Peyer's patch (tissue), 4 donors: Measurements from ENCODE around the gene INSIG2. TPM values are rescaled to one million over a fixed set of nuclear protein-coding genes. Genes with fewer than 3 reads are reported as not detected.

Experiments used
- DNase-seq, 3 donors: peaks; one replicate each; pipeline ENCODE4 v3.0.0-alpha.2; 2017 to 2019
- H3K27ac ChIP-seq, 4 donors: fragments of 200-600 bp; sonication (generic); one replicate each; pipeline ENCODE4 v1.5.1; 2016 to 2019
- H3K27me3 ChIP-seq, 2 donors: fragments of 200-600 bp; sonication (generic); one replicate each; pipeline ENCODE4 v1.5.1; 2019
- H3K36me3 ChIP-seq, 3 donors: fragments of 200-600 bp; sonication (generic); one replicate each; pipeline ENCODE4 v1.5.1; 2016 to 2019
- H3K4me1 ChIP-seq, 4 donors: fragments of 200-600 bp; sonication (generic); one replicate each; pipeline ENCODE4 v1.5.1; 2016 to 2019
- H3K4me3 ChIP-seq, 4 donors: fragments of 200-600 bp; sonication (generic); 1 replicate in 3 of 4; 2 replicates in 1 of 4; pipeline ENCODE4 v1.5.1; 2016 to 2019; ENCODE audit warnings: mild to moderate bottlenecking in 1 of 4
- H3K9me3 ChIP-seq, 4 donors: fragments of 200-600 bp; sonication (generic); one replicate each; pipeline ENCODE4 v1.5.1; 2016 to 2019; ENCODE audit warnings: mild to moderate bottlenecking in 1 of 4
- POLR2A ChIP-seq, 2 donors: fragments of 450-650 bp; IDR thresholded peaks; one replicate each; pipeline ENCODE4 v1.5.1; 2017; ENCODE audit warnings: antibody characterized with exemption in 2 of 2, mild to moderate bottlenecking in 2 of 2, moderate library complexity in 2 of 2
- total RNA-seq, 4 donors: library from RNA; depleted of rRNA; stranded (reverse); fragments of >200 nt; gene quantifications; one replicate each; pipeline ENCODE4 v1.1.0, GENCODE V29; 2016
- TF ChIP-seq, protein P1 (sequence below), 6 experiments: fragments of 450-650 bp in 4 of 6; fragments of 200-600 bp in 2 of 6; sonication (generic) in 1 of 6; IDR thresholded peaks; one replicate each; pipeline ENCODE4 v1.5.1; 2017 to 2019; ENCODE audit warnings: antibody characterized with exemption in 6 of 6, mild to moderate bottlenecking in 3 of 6, moderate library complexity in 1 of 6

The INSIG2 gene
- total RNA-seq, 4 donors from 2014 or later = 11.4 to 29.7 (median 21.5) TPM

DNA sequence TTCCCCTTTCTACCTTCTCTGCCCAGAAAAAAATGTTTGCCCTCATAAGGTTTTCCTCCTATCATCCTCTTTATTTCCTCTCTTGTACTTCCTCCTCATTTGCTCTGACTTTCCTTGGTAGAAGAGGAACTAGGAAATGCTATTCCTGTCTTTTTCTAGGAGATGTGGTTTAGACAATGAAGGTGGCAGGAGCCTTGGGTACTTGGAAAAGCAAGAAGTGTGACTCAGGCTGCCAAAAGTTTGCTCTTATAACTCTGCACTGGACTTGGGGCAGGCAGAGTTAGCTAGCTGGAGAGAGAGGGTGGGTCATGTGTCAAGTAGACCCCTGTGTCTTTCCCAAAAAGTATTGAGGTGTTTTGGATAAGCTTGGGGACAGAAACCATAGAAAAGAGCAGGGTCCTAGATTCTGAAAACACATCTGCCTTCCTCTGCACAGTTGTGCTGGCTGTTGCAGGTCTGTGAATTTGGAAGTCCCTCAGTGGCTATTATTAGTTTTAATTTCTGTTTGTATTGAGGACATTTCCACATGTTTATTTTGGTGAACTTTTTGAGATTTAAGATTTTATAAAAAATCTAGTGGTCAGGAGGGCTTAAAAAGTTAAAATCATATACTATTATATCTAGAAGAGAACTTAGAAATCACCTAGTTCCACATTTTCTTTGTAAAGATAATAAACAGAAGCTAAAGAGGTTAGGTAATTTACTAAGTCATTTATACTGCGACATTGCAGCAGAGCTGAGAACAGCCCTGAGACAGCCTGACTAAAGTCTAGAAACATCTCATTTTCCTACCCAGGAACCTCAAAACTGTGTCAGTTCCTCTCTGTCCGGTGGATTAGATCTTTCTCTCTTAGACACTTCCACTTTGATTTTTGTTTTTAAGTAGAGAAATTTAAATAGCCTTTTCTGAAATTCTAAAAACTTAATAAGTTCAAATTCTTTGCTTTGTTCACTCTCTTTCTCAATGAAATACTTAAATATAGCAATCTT, 16.0 kb downstream of the INSIG2 start:
- Histone ChIP-seq H3K36me3 (peaks cover 0 to 48% (median 0%) of the 10 kb centered on the region in 3 donors), H3K4me1 (no peaks in the 10 kb centered on the region), H3K9me3 (no peaks in the 10 kb centered on the region), H3K27me3 (no peaks in the 10 kb centered on the region), H3K4me3 (no peak overlapping the region), H3K27ac (no peak overlapping the region)
- TF ChIP-seq, protein P1, sequence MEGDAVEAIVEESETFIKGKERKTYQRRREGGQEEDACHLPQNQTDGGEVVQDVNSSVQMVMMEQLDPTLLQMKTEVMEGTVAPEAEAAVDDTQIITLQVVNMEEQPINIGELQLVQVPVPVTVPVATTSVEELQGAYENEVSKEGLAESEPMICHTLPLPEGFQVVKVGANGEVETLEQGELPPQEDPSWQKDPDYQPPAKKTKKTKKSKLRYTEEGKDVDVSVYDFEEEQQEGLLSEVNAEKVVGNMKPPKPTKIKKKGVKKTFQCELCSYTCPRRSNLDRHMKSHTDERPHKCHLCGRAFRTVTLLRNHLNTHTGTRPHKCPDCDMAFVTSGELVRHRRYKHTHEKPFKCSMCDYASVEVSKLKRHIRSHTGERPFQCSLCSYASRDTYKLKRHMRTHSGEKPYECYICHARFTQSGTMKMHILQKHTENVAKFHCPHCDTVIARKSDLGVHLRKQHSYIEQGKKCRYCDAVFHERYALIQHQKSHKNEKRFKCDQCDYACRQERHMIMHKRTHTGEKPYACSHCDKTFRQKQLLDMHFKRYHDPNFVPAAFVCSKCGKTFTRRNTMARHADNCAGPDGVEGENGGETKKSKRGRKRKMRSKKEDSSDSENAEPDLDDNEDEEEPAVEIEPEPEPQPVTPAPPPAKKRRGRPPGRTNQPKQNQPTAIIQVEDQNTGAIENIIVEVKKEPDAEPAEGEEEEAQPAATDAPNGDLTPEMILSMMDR (IDR thresholded peaks at IDR 0.05) = no peak
- DNase-seq = no peak

DNA sequence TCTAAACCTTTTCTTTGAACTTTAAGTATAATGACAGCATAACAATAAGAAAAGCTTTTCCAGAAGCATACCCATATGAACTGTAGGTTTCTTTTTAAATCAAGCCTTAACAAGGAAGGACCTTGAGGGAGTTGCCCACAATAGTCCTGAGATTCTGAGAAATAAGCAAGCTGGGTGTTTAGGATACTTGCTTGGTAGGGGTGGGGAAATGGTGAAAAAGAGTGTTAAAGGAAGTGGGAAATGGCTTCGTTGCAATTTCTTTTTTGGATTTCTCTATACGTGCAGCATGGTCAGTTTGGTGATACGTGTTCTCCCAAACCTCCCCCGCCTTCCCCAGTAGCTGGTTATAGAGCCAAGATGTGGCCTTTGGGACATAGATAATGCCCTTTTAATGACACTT, 17.2 kb downstream of the INSIG2 start:
- no peaks in the 10 kb centered on the region for H3K9me3 ChIP-seq
- no peak overlapping the region for H3K27ac ChIP-seq
- no peaks in the 10 kb centered on the region for H3K4me1 ChIP-seq
- no peaks in the 10 kb centered on the region for H3K27me3 ChIP-seq
- no peak overlapping the region for H3K4me3 ChIP-seq
- H3K36me3 ChIP-seq = peaks cover 0 to 54% (median 0%) of the 10 kb centered on the region in 3 donors
- TF ChIP-seq POLR2A (IDR thresholded peaks at IDR 0.05) = no peak
- TF ChIP-seq, protein P1 (IDR thresholded peaks at IDR 0.05) = no peak
- no peak for DNase-seq

DNA sequence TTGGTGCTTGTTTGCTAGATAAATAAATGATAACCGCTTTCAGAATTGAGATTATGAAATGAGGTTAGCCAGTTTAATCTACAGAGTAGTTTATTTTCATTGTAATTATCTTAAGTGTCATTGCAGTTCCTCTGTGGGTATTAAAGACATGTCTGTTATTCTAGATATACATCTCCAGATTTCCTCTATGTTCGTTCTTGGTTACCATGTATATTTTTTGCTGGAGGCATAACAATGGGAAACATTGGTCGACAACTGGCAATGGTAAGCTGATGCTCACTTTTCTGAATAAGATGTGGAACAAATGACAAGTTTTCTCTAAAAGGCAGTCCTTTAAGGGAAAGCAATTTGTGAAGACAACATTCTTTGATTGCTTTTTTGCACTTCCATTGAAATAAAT, 18.7 kb downstream of the INSIG2 start:
- Histone ChIP-seq H3K27me3 (no peaks in the 10 kb centered on the region), H3K27ac (no peak overlapping the region), H3K4me3 (no peak overlapping the region), H3K4me1 (no peaks in the 10 kb centered on the region), H3K36me3 (peaks cover 0 to 54% (median 0%) of the 10 kb centered on the region in 3 donors), H3K9me3 (no peaks in the 10 kb centered on the region)
- DNase-seq = no peak
- TF ChIP-seq, protein P1 (IDR thresholded peaks at IDR 0.05) = no peak
- no peak for TF ChIP-seq POLR2A (IDR thresholded peaks at IDR 0.05)

DNA sequence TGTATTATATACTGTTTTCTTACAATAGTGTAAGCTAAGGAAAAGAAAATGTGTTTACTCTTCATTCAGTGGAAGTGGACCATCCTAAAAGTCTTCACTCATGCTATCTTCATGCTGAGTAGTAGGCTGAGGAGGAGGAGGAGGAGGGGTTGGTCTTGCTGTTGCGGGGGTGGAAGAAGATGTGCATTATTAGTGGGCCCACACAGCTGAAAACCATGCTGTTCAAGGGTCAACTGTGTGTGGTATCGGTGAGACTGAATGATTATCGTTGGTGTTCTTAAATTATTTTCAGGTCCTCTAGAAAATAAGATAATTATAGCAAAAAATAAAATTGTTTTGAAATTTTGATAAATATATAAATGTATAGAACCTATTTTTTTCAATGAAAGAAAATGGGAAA, 22.0 kb downstream of the INSIG2 start:
- TF ChIP-seq POLR2A (IDR thresholded peaks at IDR 0.05) = no peak
- TF ChIP-seq, protein P1 (IDR thresholded peaks at IDR 0.05) = no peak
- Histone ChIP-seq H3K4me1 (no peaks in the 10 kb centered on the region), H3K27me3 (no peaks in the 10 kb centered on the region), H3K36me3 (peaks cover 0 to 34% (median 0%) of the 10 kb centered on the region in 3 donors), H3K27ac (no peak overlapping the region), H3K4me3 (no peak overlapping the region), H3K9me3 (no peaks in the 10 kb centered on the region)
- no peak for DNase-seq

DNA sequence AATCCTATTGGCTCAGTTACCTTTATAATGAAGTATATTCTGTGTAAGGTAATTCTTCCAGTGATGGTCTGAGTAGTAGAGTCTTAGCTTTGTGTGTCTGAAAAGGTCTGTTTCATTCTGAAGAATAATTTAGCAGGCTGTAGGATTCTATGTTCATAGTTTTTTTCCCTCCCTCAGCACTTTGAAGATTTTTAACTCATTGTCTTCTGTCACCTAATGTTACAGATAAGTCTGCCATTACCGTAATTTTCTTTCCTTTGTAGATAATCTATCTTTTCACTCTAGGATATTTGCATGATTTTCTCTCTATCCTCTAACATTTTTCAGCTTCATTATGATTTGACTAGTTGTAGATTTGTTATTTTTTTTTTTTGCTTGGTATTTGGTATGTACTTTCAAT, 22.7 kb downstream of the INSIG2 start:
- Histone ChIP-seq H3K27me3 (no peaks in the 10 kb centered on the region), H3K4me3 (no peak overlapping the region), H3K36me3 (peaks cover 0 to 30% (median 0%) of the 10 kb centered on the region in 3 donors), H3K9me3 (no peaks in the 10 kb centered on the region), H3K27ac (no peak overlapping the region), H3K4me1 (no peaks in the 10 kb centered on the region)
- no peak for DNase-seq
- TF ChIP-seq, protein P1 (IDR thresholded peaks at IDR 0.05) = no peak
- TF ChIP-seq POLR2A (IDR thresholded peaks at IDR 0.05) = no peak
